Measurements from ENCODE around the gene PLCD3. TPM values are rescaled to one million over a fixed set of nuclear protein-coding genes. Genes with fewer than 3 reads are reported as not detected.

Gene PLCD3
- total RNA-seq, 6 donors from 2014 or later = 24.2 to 65.6 (median 50.6) TPM

- no peak for ATAC-seq (ENCODE audit: low FRiP score in 2 of 2)
- Histone ChIP-seq H3K27me3 (no peaks in the 10 kb centered on the region), H3K27ac (no peak overlapping the region), H3K36me3 (peaks cover 0 to 46% (median 9%) of the 10 kb centered on the region in 4 donors), H3K4me3 (no peak overlapping the region), H3K9me3 (no peaks in the 10 kb centered on the region), H3K4me1 (no peaks in the 10 kb centered on the region)
- TF ChIP-seq EP300 (IDR thresholded peaks at IDR 0.05) = no peak
- no peak for TF ChIP-seq POLR2A (IDR thresholded peaks at IDR 0.05)
- WGBS, 2 donors = 94 to 100% methylated on average over 3 to 13 of the region's 23 CpGs
- no peak for DNase-seq
Measured at GRCh38 chr17:45112559-45113423, 19.5 kb downstream of the PLCD3 start.

DNA sequence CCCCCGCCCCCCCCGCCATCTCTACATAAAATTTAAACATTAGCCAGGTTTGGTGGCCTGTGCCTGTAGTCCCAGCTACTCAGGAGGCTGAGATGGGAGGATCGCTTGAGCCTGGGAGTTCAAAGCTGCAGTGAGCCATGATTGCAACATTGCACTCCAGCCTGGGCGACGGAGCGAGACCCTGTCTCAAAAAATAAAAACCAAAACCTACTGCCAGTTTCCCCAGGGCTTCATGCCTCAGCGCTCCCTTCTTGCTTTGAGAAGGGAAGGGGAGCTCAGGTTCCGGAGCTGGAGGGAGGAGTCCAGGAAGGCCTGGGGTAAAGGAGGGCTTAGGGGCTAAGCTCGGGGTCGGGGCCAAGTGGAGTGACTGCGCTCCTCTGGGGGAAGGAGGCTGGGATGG lies 20.5 kb downstream of the PLCD3 start:
- Histone ChIP-seq H3K27me3 (no peaks in the 10 kb centered on the region), H3K4me1 (no peaks in the 10 kb centered on the region), H3K36me3 (peaks cover 0 to 52% (median 17%) of the 10 kb centered on the region in 4 donors), H3K4me3 (no peak overlapping the region), H3K9me3 (no peaks in the 10 kb centered on the region), H3K27ac (no peak overlapping the region)
- no peak for ATAC-seq (ENCODE audit: low FRiP score in 2 of 2)
- no peak for DNase-seq
- WGBS, 2 donors = 91 to 92% methylated on average over 11 of the region's 11 CpGs
- no peak for TF ChIP-seq POLR2A (IDR thresholded peaks at IDR 0.05)
- TF ChIP-seq POLR2AphosphoS5 (IDR thresholded peaks at IDR 0.05) = no peak
- no peak for TF ChIP-seq EP300 (IDR thresholded peaks at IDR 0.05)
- TF ChIP-seq CTCF (IDR thresholded peaks at IDR 0.05) = no peak

GRCh38 chr17:45110676-45111611 lies 21.4 kb downstream of the PLCD3 start:
- ATAC-seq (ENCODE audit: low FRiP score in 2 of 2) (no peak), DNase-seq (no peak)
- H3K27ac ChIP-seq = peak overlapping the region in 2 of 4 donors; percentile 13 to 27
- H3K4me1 ChIP-seq = no peaks in the 10 kb centered on the region
- peaks cover under 1 to 59% (median 26%) of the 10 kb centered on the region in 4 donors for H3K36me3 ChIP-seq
- no peak for TF ChIP-seq CTCF (IDR thresholded peaks at IDR 0.05)
- TF ChIP-seq EP300 (IDR thresholded peaks at IDR 0.05) = no peak
- TF ChIP-seq POLR2AphosphoS5 (IDR thresholded peaks at IDR 0.05) = no peak
- no peaks in the 10 kb centered on the region for H3K9me3 ChIP-seq
- no peak overlapping the region for H3K4me3 ChIP-seq
- WGBS, 2 donors = 76 to 81% methylated on average over 14 to 16 of the region's 16 CpGs
- H3K27me3 ChIP-seq = no peaks in the 10 kb centered on the region

DNA sequence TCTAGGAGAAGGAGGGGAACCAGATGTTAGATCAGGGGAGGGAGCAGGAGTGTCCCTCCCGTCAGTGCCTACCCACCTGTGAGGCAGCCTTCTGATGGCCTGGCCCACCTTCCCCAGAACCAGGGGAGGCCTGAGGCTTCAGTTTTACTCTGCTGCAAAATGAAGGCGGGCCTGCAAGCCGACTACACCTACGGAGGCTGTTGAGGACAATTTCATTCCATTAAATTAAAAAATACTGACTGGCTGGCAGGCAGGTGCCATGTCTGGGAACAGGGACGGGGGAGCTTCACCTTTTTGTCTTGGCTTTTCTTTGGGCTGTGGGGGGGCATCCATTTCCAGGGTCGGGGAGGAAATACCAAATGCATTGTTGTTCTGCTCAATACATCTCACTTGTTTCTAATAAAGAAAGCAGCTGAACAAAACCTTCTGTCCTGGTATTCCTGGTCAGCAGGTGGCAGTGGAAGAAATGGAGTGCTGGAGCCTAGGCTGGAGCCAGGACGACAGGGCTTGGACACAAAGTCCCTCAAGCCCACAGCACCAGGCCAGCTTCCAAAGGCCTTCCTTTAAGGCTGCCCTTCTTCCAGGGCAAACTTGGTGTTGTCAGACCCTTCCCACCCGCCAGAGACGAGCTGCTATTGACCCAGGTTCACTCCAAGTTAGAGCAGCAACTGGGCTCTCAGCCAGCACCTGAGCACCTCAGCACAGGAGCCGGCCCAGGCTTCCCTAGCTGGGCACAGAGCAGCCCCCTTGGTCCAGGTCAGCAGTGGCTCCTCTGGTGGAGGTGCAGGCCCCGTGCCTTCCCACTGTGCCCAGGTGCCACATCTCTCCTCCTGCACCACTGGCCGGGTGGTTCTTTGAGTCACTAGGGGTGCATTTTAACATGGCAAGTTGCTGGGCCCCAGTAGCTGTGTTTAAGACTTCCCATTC lies 23.5 kb downstream of the PLCD3 start:
- Histone ChIP-seq H3K4me3 (no peak overlapping the region), H3K27me3 (no peaks in the 10 kb centered on the region), H3K27ac (no peak overlapping the region), H3K4me1 (no peaks in the 10 kb centered on the region), H3K36me3 (peaks cover 19 to 68% (median 47%) of the 10 kb centered on the region in 4 donors), H3K9me3 (no peaks in the 10 kb centered on the region)
- DNase-seq (no peak), ATAC-seq (ENCODE audit: low FRiP score in 2 of 2) (no peak)
- TF ChIP-seq POLR2A (IDR thresholded peaks at IDR 0.05) (no peak), CTCF (IDR thresholded peaks at IDR 0.05) (no peak), EP300 (IDR thresholded peaks at IDR 0.05) (no peak), POLR2AphosphoS5 (IDR thresholded peaks at IDR 0.05) (no peak)
- WGBS, 2 donors = 69 to 71% methylated on average over 9 to 10 of the region's 12 CpGs

All from upper lobe of left lung (tissue), 6 donors.